Effector memory CD4-positive, alpha-beta T cell (primary cell): ENCODE results near the gene GJB5.

Experiments used
- DNase-seq, 3 donors: peaks; one replicate each; pipeline ENCODE4 v3.0.0-alpha.2; 2020
- H3K27ac ChIP-seq: 2 replicates; pipeline ENCODE4 v1.7.0; 2013; ENCODE audit warnings: mild to moderate bottlenecking, low read length, moderate library complexity; ENCODE audit not compliant: insufficient read depth, poor library complexity, severe bottlenecking
- H3K27me3 ChIP-seq: replicated peaks from 2 replicates; pipeline ENCODE4 v1.7.0; 2013; ENCODE audit warnings: mild to moderate bottlenecking, low read length; ENCODE audit not compliant: insufficient read depth, control insufficient read depth, poor library complexity, severe bottlenecking
- H3K36me3 ChIP-seq: 2 replicates; pipeline ENCODE4 v1.7.0; 2013; ENCODE audit warnings: mild to moderate bottlenecking, low read length, moderate library complexity; ENCODE audit not compliant: control insufficient read depth, insufficient read depth
- H3K4me1 ChIP-seq: 2 replicates; pipeline ENCODE4 v1.7.0; 2013; ENCODE audit warnings: low read length, mild to moderate bottlenecking; ENCODE audit not compliant: control insufficient read depth, insufficient read depth, poor library complexity, severe bottlenecking
- H3K4me3 ChIP-seq: 2 replicates; pipeline ENCODE4 v1.7.0; 2013; ENCODE audit warnings: low read length, low read depth, mild to moderate bottlenecking; ENCODE audit not compliant: insufficient read depth, poor library complexity, severe bottlenecking
- H3K9me3 ChIP-seq: 2 replicates; pipeline ENCODE4 v1.7.0; 2013; ENCODE audit warnings: mild to moderate bottlenecking, low read length, moderate library complexity; ENCODE audit not compliant: control insufficient read depth
- total RNA-seq, 3 donors: gene quantifications; one replicate each; lab custom pipeline; 2026; lab: John Stamatoyannopoulos, UW

Gene GJB5
- total RNA-seq, result 0 reads per million in 3 donors

DNA sequence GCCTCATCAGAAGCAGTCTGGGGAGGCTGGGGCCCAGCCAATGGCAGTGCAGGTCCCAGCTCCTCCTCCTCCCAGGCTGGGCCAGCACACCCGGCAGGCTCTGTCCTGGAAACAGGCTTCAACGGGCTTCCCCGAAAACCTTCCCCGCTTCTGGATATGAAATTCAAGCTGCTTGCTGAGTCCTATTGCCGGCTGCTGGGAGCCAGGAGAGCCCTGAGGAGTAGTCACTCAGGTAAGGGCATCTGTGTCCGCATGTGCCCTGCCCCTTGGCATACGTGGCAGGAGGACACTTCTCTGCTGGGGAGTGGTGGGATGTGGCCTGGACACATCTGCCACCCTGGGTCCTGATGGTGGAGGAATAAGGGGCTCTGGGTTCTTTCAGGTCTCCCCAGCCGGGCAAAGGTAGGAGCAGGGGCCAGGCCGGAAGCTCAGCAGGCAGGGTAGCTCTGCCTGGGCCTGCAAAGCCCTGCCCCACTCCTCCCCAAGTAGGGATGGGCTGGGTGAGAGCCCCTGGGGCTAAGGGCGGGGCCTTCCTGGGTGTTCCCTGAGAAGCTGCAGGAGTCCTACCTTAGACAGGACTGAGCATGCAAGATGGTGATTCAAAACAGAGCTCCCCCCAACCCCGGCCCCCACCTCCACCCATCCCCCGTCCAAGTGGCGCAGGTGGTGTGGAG is at the start of gene GJB5:
TSS of gene GJB5 (plus strand) at position 84 of the 674 bp plus-strand sequence. CDS start 2,284 bp downstream, outside the sequence.
- no peak within 1 kb of the TSS for H3K27ac ChIP-seq
- DNase-seq, result no peak
- no peaks in the 10 kb centered on the region for H3K9me3 ChIP-seq
- no peaks in the 10 kb centered on the region for H3K36me3 ChIP-seq
- no peaks in the 10 kb centered on the region for H3K4me1 ChIP-seq
- no peak within 1 kb of the TSS for H3K4me3 ChIP-seq
- H3K27me3 ChIP-seq, result no peaks in the 10 kb centered on the region

DNA sequence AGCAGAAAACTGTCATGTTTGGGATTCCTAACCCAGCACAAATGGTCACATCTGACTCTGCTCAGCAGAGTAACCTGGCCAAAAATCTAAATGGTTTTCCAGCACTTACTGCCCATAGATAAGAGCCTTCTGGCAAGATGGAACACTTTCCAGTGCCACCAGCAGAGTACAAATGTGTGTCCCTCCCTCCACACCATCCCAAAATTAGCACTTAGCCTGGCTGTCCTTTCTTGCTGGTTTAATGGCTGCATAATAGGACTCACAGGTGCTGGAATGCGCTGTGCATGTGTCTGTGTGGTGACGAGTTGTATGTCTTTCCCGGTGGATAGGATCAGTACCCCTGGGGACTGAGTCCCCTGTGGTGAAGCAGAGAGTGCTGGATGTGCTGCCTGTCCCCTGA is 49.8 kb upstream of the GJB5 start:
- H3K9me3 ChIP-seq, result no peaks in the 10 kb centered on the region

DNA sequence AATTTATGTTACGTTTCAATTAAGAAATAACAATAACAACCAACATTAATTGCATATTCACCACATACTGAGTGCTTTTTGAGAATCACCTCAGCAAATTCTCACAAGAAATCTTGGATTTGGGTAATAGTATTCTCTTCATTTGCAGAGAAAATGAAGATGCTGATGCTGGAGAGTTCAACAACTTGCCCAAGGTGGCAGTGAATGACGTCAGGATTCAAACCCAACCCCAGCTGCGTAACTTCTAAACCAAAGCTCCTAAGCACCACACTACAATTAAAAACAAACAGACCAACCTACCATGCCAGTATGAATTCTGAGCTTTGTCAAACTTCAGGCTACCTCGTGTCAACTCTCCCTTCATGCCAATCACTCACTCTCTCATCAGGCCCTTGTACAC is 46.7 kb upstream of the GJB5 start:
- Histone ChIP-seq H3K9me3 (no peaks in the 10 kb centered on the region), H3K27me3 (no peaks in the 10 kb centered on the region), H3K4me1 (no peaks in the 10 kb centered on the region), H3K27ac (no peak overlapping the region), H3K4me3 (no peak overlapping the region), H3K36me3 (no peaks in the 10 kb centered on the region)
- DNase-seq, result no peak

More for the DNA sequence above, 49.8 kb upstream of the GJB5 start:
- no peak overlapping the region for H3K27ac ChIP-seq
- H3K36me3 ChIP-seq, result no peaks in the 10 kb centered on the region
- no peak overlapping the region for H3K4me3 ChIP-seq
- no peak for DNase-seq
- no peaks in the 10 kb centered on the region for H3K4me1 ChIP-seq
- no peaks in the 10 kb centered on the region for H3K27me3 ChIP-seq

DNA sequence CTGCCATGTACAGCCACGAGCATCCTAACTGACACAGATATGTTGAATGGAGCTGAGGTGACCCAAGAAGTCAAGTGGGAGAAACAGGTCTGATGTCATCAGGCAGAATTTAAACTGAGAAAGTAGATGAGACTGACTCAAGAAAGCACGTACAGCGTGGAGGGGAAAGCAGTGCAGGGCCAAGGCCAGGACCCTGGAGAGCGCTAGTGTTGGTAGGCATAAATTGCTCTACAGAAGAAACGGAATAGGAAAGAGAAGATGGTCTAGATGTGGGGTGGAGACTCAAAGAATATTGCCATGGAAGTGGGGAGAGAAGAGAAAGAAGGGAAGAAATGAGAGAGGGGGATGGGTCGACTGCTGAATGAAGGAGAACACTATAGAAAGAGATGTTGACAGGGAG is 45.3 kb upstream of the GJB5 start:
- Histone ChIP-seq H3K27ac (no peak overlapping the region), H3K4me1 (no peaks in the 10 kb centered on the region), H3K27me3 (no peaks in the 10 kb centered on the region), H3K36me3 (no peaks in the 10 kb centered on the region), H3K4me3 (no peak overlapping the region), H3K9me3 (no peaks in the 10 kb centered on the region)
- no peak for DNase-seq

DNA sequence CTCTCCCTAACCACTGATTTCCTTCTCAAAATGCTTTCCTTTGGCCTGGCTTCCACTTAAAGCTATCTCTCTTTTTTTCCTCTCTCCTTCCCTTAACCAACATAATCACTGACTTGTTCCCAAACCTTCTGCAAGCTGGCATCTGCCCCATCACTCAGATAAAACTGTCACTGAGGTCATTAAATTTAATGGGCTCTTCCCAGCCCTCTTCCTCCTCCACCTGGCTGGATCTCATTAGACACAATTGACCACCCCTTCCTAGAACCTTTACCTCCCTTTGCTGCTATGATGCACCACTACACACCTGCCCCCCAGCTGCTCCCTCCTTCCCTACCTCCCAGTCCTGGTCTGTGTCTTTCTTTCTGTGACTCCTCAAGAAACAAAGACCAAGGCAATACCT is 44.0 kb upstream of the GJB5 start:
- Histone ChIP-seq H3K27ac (no peak overlapping the region), H3K27me3 (no peaks in the 10 kb centered on the region), H3K4me3 (no peak overlapping the region), H3K36me3 (no peaks in the 10 kb centered on the region), H3K9me3 (no peaks in the 10 kb centered on the region), H3K4me1 (no peaks in the 10 kb centered on the region)
- no peak for DNase-seq

DNA sequence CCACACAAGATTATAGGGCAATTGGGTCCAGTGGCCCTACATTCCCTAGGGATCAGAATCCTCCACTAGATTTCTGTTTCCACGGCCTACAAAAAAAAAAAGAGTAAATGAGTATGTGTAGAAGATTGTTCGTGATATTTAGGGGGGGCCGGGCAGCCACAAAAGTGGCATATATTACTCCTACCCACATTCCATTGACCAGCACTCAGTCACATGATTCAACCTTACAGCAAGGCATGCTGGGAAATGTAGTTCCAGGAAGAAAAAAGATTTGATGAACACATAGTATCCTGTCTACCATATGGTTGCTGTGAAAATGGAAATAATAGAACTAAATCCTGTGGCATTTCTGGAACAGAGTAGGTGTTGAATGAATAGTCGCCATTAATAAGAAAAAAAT is 43.4 kb upstream of the GJB5 start:
- no peak overlapping the region for H3K4me3 ChIP-seq
- H3K27me3 ChIP-seq, result no peaks in the 10 kb centered on the region
- no peaks in the 10 kb centered on the region for H3K9me3 ChIP-seq
- no peaks in the 10 kb centered on the region for H3K4me1 ChIP-seq
- H3K36me3 ChIP-seq, result no peaks in the 10 kb centered on the region
- DNase-seq, result no peak
- H3K27ac ChIP-seq, result no peak overlapping the region

DNA sequence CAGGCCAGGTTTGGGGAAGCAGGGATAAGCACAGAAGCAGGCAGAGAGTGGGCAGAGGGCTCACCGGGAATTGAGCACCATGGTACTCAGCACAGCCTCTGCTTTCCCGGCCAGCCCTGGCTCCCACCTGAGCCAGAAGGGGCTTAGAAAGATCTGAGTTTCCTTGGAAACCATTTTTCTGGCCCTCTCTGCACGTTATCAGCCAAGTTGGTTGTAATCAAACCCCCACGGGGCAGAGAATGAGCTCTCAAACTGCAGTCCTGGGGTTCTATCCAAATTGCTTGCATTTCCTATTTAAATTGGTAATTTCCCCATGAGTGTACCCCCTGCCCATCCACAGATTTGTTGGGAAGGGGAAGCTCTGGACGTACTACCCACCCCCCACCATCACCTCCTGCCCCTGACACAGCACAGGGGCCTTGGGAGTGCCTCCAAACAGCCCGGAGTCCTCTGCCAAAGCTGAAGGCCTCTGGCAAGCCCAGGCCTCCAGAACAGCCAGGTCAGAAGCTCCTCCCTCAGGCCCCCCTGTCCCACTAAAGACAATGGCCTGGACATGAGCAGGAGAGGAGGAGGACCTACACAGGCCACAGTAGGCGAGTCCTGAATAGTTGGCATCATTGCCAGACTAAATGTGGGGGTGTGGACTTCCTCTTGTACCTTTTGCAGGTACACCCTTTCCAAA is 42.7 kb upstream of the GJB5 start:
- Histone ChIP-seq H3K9me3 (no peaks in the 10 kb centered on the region), H3K4me3 (no peak overlapping the region), H3K4me1 (no peaks in the 10 kb centered on the region), H3K36me3 (no peaks in the 10 kb centered on the region), H3K27ac (no peak overlapping the region), H3K27me3 (no peaks in the 10 kb centered on the region)
- no peak for DNase-seq

DNA sequence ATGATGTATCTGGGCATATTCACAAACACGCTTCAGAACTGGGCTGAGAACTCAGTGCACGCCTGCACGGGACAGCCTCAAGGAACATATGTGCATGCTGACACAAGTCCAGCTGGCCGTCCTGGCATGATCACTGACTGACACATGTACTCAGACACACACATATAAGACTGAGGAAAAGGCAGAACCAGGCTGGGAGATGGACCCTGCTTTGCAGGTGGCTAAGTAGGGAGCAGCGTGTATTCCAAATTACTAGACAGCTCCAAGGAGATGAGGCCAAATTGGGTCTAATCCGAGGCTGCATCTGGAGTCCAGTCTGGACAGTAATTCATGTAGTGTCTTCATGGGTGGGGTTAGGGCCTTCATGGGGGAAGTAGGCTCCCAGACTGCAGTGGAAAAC is 41.4 kb upstream of the GJB5 start:
- Histone ChIP-seq H3K36me3 (no peaks in the 10 kb centered on the region), H3K4me1 (no peaks in the 10 kb centered on the region), H3K4me3 (no peak overlapping the region), H3K9me3 (no peaks in the 10 kb centered on the region), H3K27ac (no peak overlapping the region), H3K27me3 (no peaks in the 10 kb centered on the region)
- no peak for DNase-seq

DNA sequence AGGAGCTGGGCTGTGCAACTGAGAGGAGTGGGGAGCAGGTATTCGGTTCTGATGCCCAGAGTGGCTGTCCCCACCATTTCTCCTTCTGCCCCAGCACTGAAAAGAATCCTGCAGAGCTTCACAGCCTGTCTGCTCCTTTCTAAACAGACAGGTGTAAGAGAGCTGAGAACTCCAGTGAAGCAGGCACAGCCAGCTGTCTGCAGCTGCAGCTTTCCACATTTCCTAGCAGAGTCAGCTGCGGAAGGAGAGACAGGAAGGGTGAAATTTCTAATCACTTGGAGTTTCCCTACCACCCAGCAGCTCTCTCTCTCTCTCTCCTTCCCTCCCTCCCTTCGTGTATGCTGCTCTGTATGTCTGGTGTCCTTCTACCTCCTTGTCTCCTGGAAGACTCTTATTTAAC is 40.5 kb upstream of the GJB5 start:
- H3K27me3 ChIP-seq, result no peaks in the 10 kb centered on the region
- H3K27ac ChIP-seq, result no peak overlapping the region
- DNase-seq, result no peak
- H3K9me3 ChIP-seq, result no peaks in the 10 kb centered on the region
- no peaks in the 10 kb centered on the region for H3K4me1 ChIP-seq
- H3K36me3 ChIP-seq, result no peaks in the 10 kb centered on the region
- no peak overlapping the region for H3K4me3 ChIP-seq

DNA sequence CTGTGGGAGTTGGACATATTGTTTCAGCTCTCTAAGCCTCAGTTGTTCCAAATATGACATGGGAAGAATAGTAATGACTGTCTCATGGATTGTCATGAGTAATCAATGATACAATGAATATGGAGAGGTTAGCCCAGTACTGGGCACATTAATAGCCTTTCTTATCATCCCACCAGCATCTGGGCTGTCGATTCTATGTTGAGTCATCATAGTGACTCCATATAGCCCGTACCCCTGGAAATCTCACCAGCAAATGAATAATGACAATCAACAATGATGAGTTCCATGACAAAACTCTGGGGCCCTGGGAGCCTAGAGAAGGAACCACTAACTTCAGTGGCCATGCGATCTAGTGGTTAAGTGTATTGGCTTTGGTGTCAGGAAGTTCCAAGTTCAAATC is 39.7 kb upstream of the GJB5 start:
- no peak overlapping the region for H3K27ac ChIP-seq
- H3K27me3 ChIP-seq, result no peaks in the 10 kb centered on the region
- DNase-seq, result no peak
- no peaks in the 10 kb centered on the region for H3K9me3 ChIP-seq
- H3K4me3 ChIP-seq, result no peak overlapping the region
- H3K4me1 ChIP-seq, result no peaks in the 10 kb centered on the region
- H3K36me3 ChIP-seq, result no peaks in the 10 kb centered on the region
